IMR-90 (cell line): ENCODE data around the gene ID2. TPM values are rescaled to one million over a fixed set of nuclear protein-coding genes. Genes with fewer than 3 reads are reported as not detected.

Experiments used
- ATAC-seq: fragments of 200-7000 bp; cut with Tn5 transposase; 2 replicates; pipeline ENCODE4 v1.9.1; 2020; ENCODE audit warnings: low read depth, mild to moderate bottlenecking, moderate library complexity
- BruUV-seq: library from RNA; stranded (reverse); fragments of 400-500 nt; replicated peaks from 2 replicates; lab custom pipeline; 2021; lab: Mats Ljungman, UMichigan
- CTCF ChIA-PET: fragments of 300-600 bp; formaldehyde crosslinking; extraction: SDS; loops from one replicate; lab custom pipeline; 2021; ENCODE audit warnings: antibody characterized with exemption; lab: Yijun Ruan, JAX
- POLR2A ChIA-PET: fragments of 300-600 bp; sonication (Branson Sonifier 250); formaldehyde crosslinking; loops from one replicate; lab custom pipeline; 2022; ENCODE audit warnings: antibody characterized with exemption; ENCODE audit not compliant: unreplicated experiment; lab: Charles Lee
- DNase-seq: peaks from one replicate; pipeline ENCODE4 v3.0.0; 2013
- H2AFZ ChIP-seq: replicated peaks from 2 replicates; pipeline ENCODE3; 2013; ENCODE audit warnings: low read length, mild to moderate bottlenecking; ENCODE audit not compliant: poor library complexity
- H2AK5ac ChIP-seq: 2 replicates; pipeline ENCODE4 v1.6.1; 2013; ENCODE audit warnings: low read depth, low read length, inconsistent platforms
- H2AK9ac ChIP-seq: replicated peaks from 2 replicates; pipeline ENCODE3; 2013; ENCODE audit warnings: mild to moderate bottlenecking, low read depth, low read length, moderate library complexity; ENCODE audit not compliant: poor library complexity
- H2BK120ac ChIP-seq: 2 replicates; pipeline ENCODE4 v1.6.1; 2013; ENCODE audit warnings: low read depth, low read length, inconsistent platforms
- H2BK15ac ChIP-seq: 3 replicates; pipeline ENCODE4 v1.6.1; 2013; ENCODE audit warnings: low read depth, low read length, inconsistent platforms
- H2BK20ac ChIP-seq: 2 replicates; pipeline ENCODE4 v1.6.1; 2013; ENCODE audit warnings: low read depth, mild to moderate bottlenecking, inconsistent platforms, low read length, moderate library complexity
- H2BK5ac ChIP-seq: 2 replicates; pipeline ENCODE4 v1.6.1; 2013; ENCODE audit warnings: mild to moderate bottlenecking, low read depth, low read length, inconsistent platforms; ENCODE audit not compliant: poor library complexity, severe bottlenecking
- H3K14ac ChIP-seq: replicated peaks from 2 replicates; pipeline ENCODE4 v1.6.1; 2013; ENCODE audit warnings: low read depth, low read length, inconsistent platforms
- H3K18ac ChIP-seq: 2 replicates; pipeline ENCODE4 v1.6.1; 2013; ENCODE audit warnings: low read depth, low read length, control low read depth
- H3K23ac ChIP-seq: 2 replicates; pipeline ENCODE4 v1.6.1; 2013; ENCODE audit warnings: low read depth, low read length, inconsistent platforms
- H3K27ac ChIP-seq: 2 replicates; pipeline ENCODE4 v1.5.1; 2013; ENCODE audit warnings: mild to moderate bottlenecking, control low read depth, low read length; ENCODE audit not compliant: insufficient read depth
- H3K27me3 ChIP-seq: 2 replicates; pipeline ENCODE4 v1.6.1; 2013; ENCODE audit warnings: low read length; ENCODE audit not compliant: control insufficient read depth, insufficient read depth
- H3K36me3 ChIP-seq: 2 replicates; pipeline ENCODE4 v1.6.1; 2013; ENCODE audit warnings: low read length, mixed read lengths; ENCODE audit not compliant: control insufficient read depth, insufficient read depth
- H3K4ac ChIP-seq: 2 replicates; pipeline ENCODE4 v1.6.1; 2013; ENCODE audit warnings: low read depth, low read length, inconsistent platforms
- H3K4me1 ChIP-seq: 2 replicates; pipeline ENCODE4 v1.6.1; 2013; ENCODE audit warnings: low read length, mixed read lengths; ENCODE audit not compliant: control insufficient read depth, insufficient read depth
- H3K4me2 ChIP-seq: 2 replicates; pipeline ENCODE4 v1.6.1; 2013; ENCODE audit warnings: low read depth, mild to moderate bottlenecking, control low read depth, low read length, moderate library complexity
- H3K4me3 ChIP-seq: 2 replicates; pipeline ENCODE4 v1.5.1; 2013; ENCODE audit warnings: low read depth, mild to moderate bottlenecking, control low read depth, low read length, moderate library complexity; ENCODE audit not compliant: insufficient read depth
- H3K56ac ChIP-seq: 2 replicates; pipeline ENCODE4 v1.6.1; 2013; ENCODE audit warnings: low read length, inconsistent platforms; ENCODE audit not compliant: insufficient read depth; ENCODE audit errors: extremely low read depth
- H3K79me1 ChIP-seq, 2 experiments: 2 replicates each; pipeline ENCODE4 v1.6.1; 2013; ENCODE audit warnings: low read length in 2 of 2, inconsistent platforms in 1 of 2, low read depth in 1 of 2
- H3K9ac ChIP-seq: 2 replicates; pipeline ENCODE4 v1.6.1; 2013; ENCODE audit warnings: low read depth, low read length, control low read depth
- H3K9me1 ChIP-seq: 2 replicates; pipeline ENCODE4 v1.6.1; 2013; ENCODE audit warnings: low read length, inconsistent platforms; ENCODE audit not compliant: insufficient read depth
- H3K9me3 ChIP-seq: 2 replicates; pipeline ENCODE4 v1.6.1; 2013; ENCODE audit warnings: low read length; ENCODE audit not compliant: control insufficient read depth, insufficient read depth
- H4K20me1 ChIP-seq: 2 replicates; pipeline ENCODE4 v1.6.1; 2013; ENCODE audit warnings: low read length, inconsistent platforms; ENCODE audit not compliant: insufficient read depth
- H4K5ac ChIP-seq: 2 replicates; pipeline ENCODE4 v1.6.1; 2013; ENCODE audit warnings: mild to moderate bottlenecking, low read depth, low read length, control low read depth
- H4K8ac ChIP-seq, 2 experiments: 2 replicates each; pipeline ENCODE4 v1.6.1; 2013; ENCODE audit warnings: low read depth in 2 of 2, low read length in 2 of 2, control low read depth in 1 of 2, inconsistent platforms in 1 of 2
- H4K91ac ChIP-seq: 2 replicates; pipeline ENCODE4 v1.6.1; 2013; ENCODE audit warnings: low read depth, low read length, inconsistent platforms; ENCODE audit not compliant: insufficient read depth
- BHLHE40 ChIP-seq: fragments of 150-350 bp; IDR thresholded peaks from 2 replicates; pipeline ENCODE4 v1.6.1; 2016; ENCODE audit warnings: mild to moderate bottlenecking, low read depth, low read length
- CEBPB ChIP-seq: IDR thresholded peaks from 2 replicates; pipeline ENCODE4 v1.6.1; 2012; ENCODE audit warnings: low read depth, low read length, improper control_type of control experiment
- CHD1 ChIP-seq: IDR thresholded peaks from 2 replicates; pipeline ENCODE4 v1.6.1; 2012; ENCODE audit warnings: low read depth, low read length, improper control_type of control experiment
- CTCF ChIP-seq: conservative IDR thresholded peaks from 2 replicates; pipeline ENCODE4 v1.5.1; 2012; ENCODE audit warnings: mild to moderate bottlenecking, low read depth, low read length, improper control_type of control experiment
- FOS ChIP-seq: fragments of 150-350 bp; IDR thresholded peaks from 2 replicates; pipeline ENCODE4 v1.6.1; 2016; ENCODE audit warnings: low read depth, low read length
- MAFK ChIP-seq: IDR thresholded peaks from 2 replicates; pipeline ENCODE4 v1.6.1; 2012; ENCODE audit warnings: low read depth, low read length, improper control_type of control experiment
- MAZ ChIP-seq: IDR thresholded peaks from 2 replicates; pipeline ENCODE4 v1.6.1; 2012; ENCODE audit warnings: low read depth, mild to moderate bottlenecking, low read length, improper control_type of control experiment, moderate library complexity, borderline replicate concordance
- MXI1 ChIP-seq: IDR thresholded peaks from 2 replicates; pipeline ENCODE4 v1.6.1; 2012; ENCODE audit warnings: low read depth, mild to moderate bottlenecking, low read length, moderate library complexity, borderline replicate concordance
- NFE2L2 ChIP-seq: fragments of 150-350 bp; IDR thresholded peaks from 2 replicates; pipeline ENCODE4 v1.6.1; 2016; ENCODE audit warnings: low read depth, mild to moderate bottlenecking, low read length
- POLR2A ChIP-seq: IDR thresholded peaks from 2 replicates; pipeline ENCODE4 v1.6.1; 2012; ENCODE audit warnings: mild to moderate bottlenecking, low read depth, low read length
- RAD21 ChIP-seq: IDR thresholded peaks from 2 replicates; pipeline ENCODE4 v1.6.1; 2012; ENCODE audit warnings: low read length, improper control_type of control experiment
- RCOR1 ChIP-seq: IDR thresholded peaks from 2 replicates; pipeline ENCODE4 v1.6.1; 2012; ENCODE audit warnings: mild to moderate bottlenecking, low read length, improper control_type of control experiment; ENCODE audit not compliant: insufficient replicate concordance
- RFX5 ChIP-seq: IDR thresholded peaks from 2 replicates; pipeline ENCODE4 v1.8.0; 2012; ENCODE audit warnings: low read depth, mild to moderate bottlenecking, low read length, moderate library complexity
- SMC3 ChIP-seq: fragments of 150-350 bp; IDR thresholded peaks from 2 replicates; pipeline ENCODE4 v1.6.1; 2016; ENCODE audit warnings: low read depth, mild to moderate bottlenecking, antibody characterized with exemption, low read length, moderate library complexity
- WGBS, 2 experiments: methylation state at CpG; one replicate each; pipeline versions ENCODE4 v1.1.5 to v1.1.7; 2013; ENCODE audit warnings: missing lambda C conversion rate in 2 of 2; ENCODE audit not compliant: insufficient read length in 1 of 2; ENCODE audit errors: extremely low coverage in 2 of 2; 5-methylcytosine and 5-hydroxymethylcytosine counted together
- dilution Hi-C: fragments of 300-500 bp; cut with HindIII; formaldehyde crosslinking; loops from one replicate; pipeline ENCODE4 v1.14.3; 2018; ENCODE audit warnings: low sequenced_read_pairs; ENCODE audit not compliant: unreplicated experiment
- in situ Hi-C: fragments of 300-500 bp; cut with MboI; formaldehyde crosslinking; loops from 3 replicates; pipeline ENCODE4 v1.14.3; 2019; ENCODE audit warnings: low sequenced_read_pairs, inconsistent platforms, mixed read lengths
- intact Hi-C: fragments of 100-400 bp; cut with micrococcal nuclease; formaldehyde crosslinking; loops from 2 replicates; pipeline ENCODE4 v1.10.0; 2022
- polyA plus RNA-seq, 3 experiments: library from polyadenylated mRNA; depleted of rRNA; stranded (reverse); fragments of >200 nt; gene quantifications; 2 replicates each; pipeline ENCODE4 v1.2.3, GENCODE V29; 2012; ENCODE audit warnings: low replicate concordance in 1 of 3
- total RNA-seq: library from RNA; depleted of rRNA; stranded (reverse); fragments of >200 nt; gene quantifications from 2 replicates; pipeline ENCODE4 v1.2.3, GENCODE V29; 2012
- TF ChIP-seq, protein P1 (sequence below): fragments of 150-350 bp; IDR thresholded peaks from 2 replicates; pipeline ENCODE4 v1.6.1; 2016; ENCODE audit warnings: low read depth, mild to moderate bottlenecking, low read length, moderate library complexity, borderline replicate concordance
- TF ChIP-seq, protein P2 (sequence below): fragments of 150-350 bp; IDR thresholded peaks from 2 replicates; pipeline ENCODE4 v1.6.1; 2017; ENCODE audit warnings: mild to moderate bottlenecking, antibody characterized with exemption, low read length, low read depth

The ID2 gene
- total and polyA plus RNA-seq, 2 of the 4 experiments (the other 2 are of a cell fraction): 264 to 389 TPM

GRCh38 chr2:8674420-8675009 is 7.3 kb upstream of the ID2 start:
- TF ChIP-seq BHLHE40 (no peak), SMC3 (no peak), CHD1 (no peak), RAD21 (no peak), NFE2L2 (no peak), MAZ (no peak), CEBPB (no peak), RCOR1 (no peak), MAFK (no peak), POLR2A (no peak), MXI1 (no peak), RFX5 (no peak), CTCF (no peak), FOS (no peak)
- TF ChIP-seq, protein P1, sequence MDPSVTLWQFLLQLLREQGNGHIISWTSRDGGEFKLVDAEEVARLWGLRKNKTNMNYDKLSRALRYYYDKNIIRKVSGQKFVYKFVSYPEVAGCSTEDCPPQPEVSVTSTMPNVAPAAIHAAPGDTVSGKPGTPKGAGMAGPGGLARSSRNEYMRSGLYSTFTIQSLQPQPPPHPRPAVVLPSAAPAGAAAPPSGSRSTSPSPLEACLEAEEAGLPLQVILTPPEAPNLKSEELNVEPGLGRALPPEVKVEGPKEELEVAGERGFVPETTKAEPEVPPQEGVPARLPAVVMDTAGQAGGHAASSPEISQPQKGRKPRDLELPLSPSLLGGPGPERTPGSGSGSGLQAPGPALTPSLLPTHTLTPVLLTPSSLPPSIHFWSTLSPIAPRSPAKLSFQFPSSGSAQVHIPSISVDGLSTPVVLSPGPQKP: no peak
- TF ChIP-seq, protein P2, sequence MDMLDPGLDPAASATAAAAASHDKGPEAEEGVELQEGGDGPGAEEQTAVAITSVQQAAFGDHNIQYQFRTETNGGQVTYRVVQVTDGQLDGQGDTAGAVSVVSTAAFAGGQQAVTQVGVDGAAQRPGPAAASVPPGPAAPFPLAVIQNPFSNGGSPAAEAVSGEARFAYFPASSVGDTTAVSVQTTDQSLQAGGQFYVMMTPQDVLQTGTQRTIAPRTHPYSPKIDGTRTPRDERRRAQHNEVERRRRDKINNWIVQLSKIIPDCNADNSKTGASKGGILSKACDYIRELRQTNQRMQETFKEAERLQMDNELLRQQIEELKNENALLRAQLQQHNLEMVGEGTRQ: no peak
- Histone ChIP-seq H4K91ac (no peak overlapping the region), H3K27ac (no peak overlapping the region), H4K8ac (no peak overlapping the region), H3K4ac (no peak overlapping the region), H3K9me3 (peaks cover 4% of the 10 kb centered on the region), H3K4me1 (peaks cover 10% of the 10 kb centered on the region), H3K27me3 (no peaks in the 10 kb centered on the region), H2AFZ (no peak overlapping the region), H2BK20ac (no peak overlapping the region), H3K14ac (no peak overlapping the region), H2BK15ac (no peak overlapping the region), H4K20me1 (no peaks in the 10 kb centered on the region), H2AK9ac (no peak overlapping the region), H2BK120ac (no peak overlapping the region), H2AK5ac (no peak overlapping the region), H3K23ac (no peak overlapping the region), H3K79me1 (peaks cover 0 to 3% of the 10 kb centered on the region in 2 experiments; a peak in 1 of 4 replicates), H2BK5ac (no peak overlapping the region), H3K9me1 (no peaks in the 10 kb centered on the region), H3K36me3 (no peaks in the 10 kb centered on the region), H3K9ac (no peak overlapping the region), H4K5ac (no peak overlapping the region), H3K4me3 (no peak overlapping the region), H3K18ac (no peak overlapping the region), H3K56ac (no peak overlapping the region), H3K4me2 (no peak overlapping the region)
- WGBS, 2 experiments: 100% methylated on average over 3 of the region's 8 CpGs; no CpG with 5 or more reads in 1 of the 2 experiments
- no peak for ATAC-seq
- intact Hi-C loops: no loop called here
- in situ Hi-C loops: loop anchor here (10.0 to 25.0 kb wide), 4 partner anchors 130 to 1562 kb away; no protein-coding TSS in a partner anchor
- dilution Hi-C loops: no loop called here
- CTCF ChIA-PET: interaction anchor here (0.5 kb wide), 1 partner anchor 122 kb away, joined by 3 read pairs; no protein-coding TSS in a partner anchor
- BruUV-seq: no TSS peak
- no peak for DNase-seq
- POLR2A ChIA-PET: interaction anchor here (0.6 kb wide), 1 partner anchor 870 kb away, joined by 3 read pairs; no protein-coding TSS in a partner anchor
